SW480 (cell line): ENCODE data around the gene ZC3H18.

Source experiments
- DNase-seq: peaks from one replicate; pipeline ENCODE4 v3.0.0-alpha.2; 2016; ENCODE audit warnings: low spot score

The ZC3H18 gene

GRCh38 chr16:88550246-88550661 is 19.9 kb upstream of the ZC3H18 start:
- no peak for DNase-seq

DNA sequence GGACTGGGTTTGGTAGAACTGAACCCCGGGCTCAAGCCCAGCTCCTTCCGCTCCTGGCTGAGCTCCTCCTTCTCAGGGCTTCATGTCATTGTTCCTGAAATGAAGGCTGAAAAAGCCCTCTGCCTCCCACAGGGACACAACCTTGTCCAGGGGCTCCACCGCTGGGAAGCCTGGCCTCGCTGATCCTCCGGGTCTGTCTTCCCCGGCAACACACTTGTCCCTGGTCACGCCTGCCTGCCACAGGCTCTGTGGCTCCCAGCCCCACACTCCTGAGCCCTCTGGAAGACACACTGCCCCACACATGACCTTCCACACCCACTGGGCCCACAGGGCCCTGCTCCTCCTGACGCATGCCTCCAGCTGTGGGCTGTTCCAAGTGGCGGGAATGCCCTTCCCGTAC is 18.0 kb upstream of the ZC3H18 start:
- DNase-seq = no peak

DNA sequence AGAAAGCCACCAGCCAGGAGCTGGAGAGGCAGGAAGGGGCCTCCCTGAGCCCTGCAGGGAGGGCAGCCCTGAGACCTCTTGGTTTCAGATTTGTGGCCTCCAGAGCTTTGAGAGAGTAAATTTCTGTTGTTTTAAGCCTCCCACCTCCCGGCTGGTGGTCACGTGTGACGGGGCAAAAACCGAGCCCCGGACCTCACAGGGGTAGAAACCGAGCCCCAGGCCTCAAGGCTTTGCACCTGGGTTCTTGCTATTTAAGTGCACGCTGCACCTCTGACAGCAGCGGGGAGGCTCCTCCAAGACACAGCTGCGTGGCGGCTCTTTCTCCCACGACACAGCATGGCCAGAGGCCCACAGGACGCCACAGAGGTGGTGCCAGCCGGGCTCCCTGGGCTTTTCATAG is 17.4 kb upstream of the ZC3H18 start:
- DNase-seq = no peak

GRCh38 chr16:88553739-88554138 is 16.5 kb upstream of the ZC3H18 start:
- DNase-seq = no peak

DNA sequence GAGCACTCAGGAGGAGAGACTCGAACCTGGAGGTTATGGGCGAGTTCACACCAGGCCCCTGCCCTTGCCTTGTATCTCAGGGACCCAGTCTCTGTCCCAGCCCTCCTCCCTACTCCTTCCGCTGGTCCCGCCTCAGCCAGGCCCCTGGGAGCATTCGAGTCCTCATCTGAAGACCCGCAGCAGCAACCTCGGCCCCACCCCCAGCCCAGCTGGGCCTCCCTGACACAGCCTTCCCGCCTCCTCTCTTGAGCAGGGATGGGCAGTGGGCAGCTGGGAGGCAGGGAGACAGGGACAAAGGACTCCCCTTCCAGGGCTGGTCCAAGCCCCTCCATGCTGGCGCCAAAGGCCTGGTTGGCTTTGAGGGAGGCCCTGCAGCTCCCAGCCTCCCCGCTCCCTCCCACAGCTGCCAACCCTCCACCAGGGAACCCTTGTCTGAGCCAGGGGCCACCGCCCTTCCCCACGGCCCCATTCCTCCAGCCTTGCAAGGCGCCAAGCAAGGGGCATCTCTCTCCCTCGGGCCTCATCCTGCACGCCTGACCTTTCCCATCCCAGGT is 15.4 kb upstream of the ZC3H18 start:
- no peak for DNase-seq

DNA sequence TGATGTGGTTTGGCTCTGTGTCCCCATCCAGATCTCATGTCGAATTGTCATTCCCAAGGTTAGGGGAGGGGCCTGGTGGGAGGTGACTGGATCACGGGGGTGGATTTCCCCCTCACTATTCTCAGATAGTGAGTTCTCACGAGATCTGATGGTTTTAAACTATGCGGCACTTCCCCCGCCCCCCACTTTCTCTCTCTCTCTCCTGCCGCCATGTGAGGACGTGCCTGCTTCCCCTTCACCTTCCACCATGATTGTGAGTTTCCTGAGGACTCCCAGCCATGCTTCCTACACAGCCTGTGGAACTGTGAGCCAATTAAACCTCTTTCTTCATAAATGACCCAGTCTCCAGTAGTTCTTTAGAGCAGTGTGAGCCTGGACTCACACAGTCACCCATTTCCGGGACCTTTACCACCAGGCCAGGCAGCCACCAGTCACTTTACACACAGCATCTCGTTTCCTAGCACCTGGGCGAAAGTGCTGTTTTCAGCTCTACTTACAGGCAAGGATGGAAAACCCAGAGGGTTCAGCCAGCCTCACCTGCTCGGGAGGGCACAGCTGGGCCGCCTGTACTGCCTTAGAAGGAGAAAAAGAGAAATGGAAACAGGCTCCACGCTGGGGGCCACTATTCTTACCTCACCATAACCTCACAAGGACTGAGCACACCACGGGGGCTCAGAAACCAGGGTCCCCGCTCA is 13.8 kb upstream of the ZC3H18 start:
- no peak for DNase-seq

GRCh38 chr16:88558457-88559442 is 11.5 kb upstream of the ZC3H18 start:
- DNase-seq = peak; percentile 84

DNA sequence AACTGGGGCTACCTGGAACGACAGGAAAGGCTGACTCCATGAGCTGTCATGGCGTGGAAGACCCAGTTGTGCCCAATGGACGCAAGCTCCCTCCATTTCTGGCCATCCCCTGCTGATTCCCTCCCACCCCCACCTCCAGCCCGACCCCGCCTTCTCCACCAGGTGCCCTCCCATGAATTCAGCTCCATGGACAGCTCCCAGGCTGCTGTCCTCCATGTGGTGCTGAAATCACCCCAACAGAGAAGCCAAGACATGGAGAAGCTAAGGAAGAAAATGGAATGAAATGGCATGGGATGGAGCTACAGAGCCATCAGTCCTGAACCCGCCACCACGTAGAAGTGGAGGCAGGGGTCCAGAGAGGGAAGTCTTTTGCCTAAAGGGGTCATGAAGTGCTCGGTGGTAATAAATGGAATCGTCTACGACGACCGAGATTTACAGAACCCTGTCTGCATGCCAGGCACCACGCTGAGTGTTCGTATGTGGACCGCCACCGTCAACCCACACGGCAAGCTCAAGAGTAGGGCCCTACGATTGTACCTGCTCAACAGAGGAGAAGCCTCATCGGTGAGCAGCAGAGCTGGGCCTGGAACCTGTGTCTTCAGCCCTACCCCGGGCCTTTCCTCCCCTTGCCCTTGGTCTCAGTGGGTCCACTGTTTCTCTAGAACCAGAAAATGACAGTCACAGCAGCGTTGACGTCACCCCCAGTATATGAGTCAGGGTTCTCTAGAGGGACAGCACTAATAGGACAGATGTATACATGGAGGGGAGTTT is 9.3 kb upstream of the ZC3H18 start:
- peak; percentile 27 for DNase-seq

GRCh38 chr16:88561485-88562359 is 8.5 kb upstream of the ZC3H18 start:
- peak; percentile 47 for DNase-seq

- no peak for DNase-seq
These were observed 4.0 kb upstream of the ZC3H18 start for GRCh38 chr16:88566158-88566557.

GRCh38 chr16:88568710-88569613 is 1.2 kb upstream of the ZC3H18 start:
- DNase-seq = no peak

DNA sequence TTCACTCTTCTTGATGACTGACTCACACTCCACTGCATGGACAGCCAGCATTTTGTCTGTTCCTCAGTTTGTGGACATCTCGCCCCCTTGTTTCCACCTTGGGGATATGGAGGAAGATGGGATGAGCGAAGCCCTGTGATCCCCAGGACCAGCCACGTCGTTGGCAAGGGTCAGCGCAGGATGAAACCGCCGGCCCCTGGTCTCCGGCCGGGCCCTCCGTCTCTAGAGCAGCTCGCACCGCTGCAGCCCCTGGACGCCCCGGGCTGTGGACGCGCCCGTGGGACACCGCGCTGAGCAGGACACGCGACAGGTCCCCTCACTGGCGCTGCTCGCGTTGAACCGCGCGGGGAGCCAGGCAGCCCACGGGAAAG is 604 bp upstream of the ZC3H18 start:
- no peak for DNase-seq

- DNase-seq = no peak
These were observed 489 bp downstream of the ZC3H18 start for GRCh38 chr16:88570691-88571092.

DNA sequence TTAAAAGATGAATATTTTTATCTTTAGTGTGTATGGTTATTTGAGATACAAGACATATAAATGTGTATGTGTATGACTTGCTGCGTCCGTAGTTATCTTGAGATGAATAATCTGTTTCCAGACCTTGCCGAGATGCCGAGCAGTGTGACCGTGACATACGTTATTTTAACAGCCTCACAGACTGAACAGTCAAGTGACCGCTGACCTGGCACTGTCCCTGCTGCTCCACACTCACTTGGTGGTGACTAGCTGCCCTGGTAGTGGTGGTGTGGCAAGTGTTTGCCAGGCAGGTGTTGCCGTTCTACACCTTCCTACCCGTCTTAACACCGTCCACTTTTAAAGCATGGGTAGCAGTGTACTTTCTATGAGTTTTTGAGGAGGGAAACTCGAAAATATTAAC is 5.0 kb downstream of the ZC3H18 start:
- no peak for DNase-seq

DNA sequence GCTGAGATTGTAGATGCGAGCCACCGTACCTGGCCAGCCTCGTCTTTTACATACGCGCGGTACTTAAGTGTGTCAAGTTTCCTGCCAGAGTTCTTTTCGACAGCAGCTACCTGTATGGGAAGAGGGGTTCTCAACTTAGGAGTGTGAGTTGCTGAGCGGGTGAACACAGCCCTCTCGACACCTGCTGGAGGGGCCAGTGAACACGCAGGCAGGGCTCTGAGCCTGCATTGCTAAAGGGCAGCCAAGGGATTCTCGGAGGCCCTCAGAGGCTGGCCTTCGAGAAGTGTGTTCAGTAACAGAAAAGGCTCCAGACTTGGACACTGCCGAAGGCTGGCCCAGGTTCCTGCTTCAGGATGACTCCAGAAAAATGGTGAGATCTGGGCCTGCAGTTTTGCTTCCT is 6.1 kb downstream of the ZC3H18 start:
- DNase-seq = no peak

DNA sequence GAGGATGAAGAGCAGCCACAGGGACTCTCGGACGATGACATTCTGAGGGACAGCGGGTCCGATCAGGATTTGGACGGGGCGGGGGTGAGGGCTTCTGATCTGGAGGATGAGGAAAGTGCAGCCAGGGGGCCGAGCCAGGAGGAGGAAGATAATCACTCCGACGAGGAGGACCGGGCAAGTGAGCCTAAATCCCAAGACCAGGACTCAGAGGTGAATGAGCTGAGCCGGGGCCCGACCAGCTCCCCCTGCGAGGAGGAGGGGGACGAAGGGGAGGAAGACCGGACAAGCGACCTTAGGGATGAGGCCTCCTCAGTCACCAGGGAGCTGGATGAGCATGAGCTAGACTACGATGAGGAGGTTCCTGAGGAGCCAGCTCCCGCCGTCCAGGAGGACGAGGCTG is 7.0 kb downstream of the ZC3H18 start:
- DNase-seq = no peak

GRCh38 chr16:88578446-88579313 is 8.5 kb downstream of the ZC3H18 start:
- DNase-seq = no peak

- DNase-seq = no peak
These were observed 10.2 kb downstream of the ZC3H18 start for GRCh38 chr16:88580371-88580770.

GRCh38 chr16:88581033-88581432 is 10.8 kb downstream of the ZC3H18 start:
- no peak for DNase-seq
